Spleen (tissue), 7 donors: Measurements from ENCODE around the gene YPEL4.

Source experiments
- CTCF ChIP-seq, 11 experiments: fragments of 200-600 bp in 7 of 11; fragments of 450-650 bp in 4 of 11; sonication (generic) in 4 of 11; IDR thresholded peaks in 8 of 11; conservative IDR thresholded peaks in 3 of 11; 1 replicate in 7 of 11; 2 replicates in 4 of 11; pipeline versions ENCODE4 v1.4.0 to v1.8.0; 2016 to 2021; ENCODE audit warnings: antibody characterized with exemption in 11 of 11, inconsistent platforms in 4 of 11, mild to moderate bottlenecking in 1 of 11
- POLR2A ChIP-seq, 3 donors: fragments of 450-650 bp; IDR thresholded peaks; one replicate each; pipeline ENCODE4 v1.5.1; 2017; ENCODE audit warnings: antibody characterized with exemption in 3 of 3, mild to moderate bottlenecking in 1 of 3
- donor health status: DM: no; HTN: no; CAD: no; lungs with moderate emphysema.
- donor health status: DM: no; HTN: no; CAD: no.
- donor health status: DM: no; HTN: no; CAD: no.

- TF ChIP-seq CTCF (IDR thresholded peaks at IDR 0.05 in 8 of 11, conservative IDR thresholded peaks at IDR 0.05 in 3 of 11), result no peak
- no peak for TF ChIP-seq POLR2A (IDR thresholded peaks at IDR 0.05)
Observed at GRCh38 chr11:57658023-57658361, 8.3 kb upstream of the YPEL4 start.
